ENCODE results near the gene S1PR3. TPM values are rescaled to one million over a fixed set of nuclear protein-coding genes. Genes with fewer than 3 reads are reported as not detected.

S1PR3 gene
- total RNA-seq, 4 donors from 2014 or later: 5.6 to 8.1 (median 6.0) TPM

DNA sequence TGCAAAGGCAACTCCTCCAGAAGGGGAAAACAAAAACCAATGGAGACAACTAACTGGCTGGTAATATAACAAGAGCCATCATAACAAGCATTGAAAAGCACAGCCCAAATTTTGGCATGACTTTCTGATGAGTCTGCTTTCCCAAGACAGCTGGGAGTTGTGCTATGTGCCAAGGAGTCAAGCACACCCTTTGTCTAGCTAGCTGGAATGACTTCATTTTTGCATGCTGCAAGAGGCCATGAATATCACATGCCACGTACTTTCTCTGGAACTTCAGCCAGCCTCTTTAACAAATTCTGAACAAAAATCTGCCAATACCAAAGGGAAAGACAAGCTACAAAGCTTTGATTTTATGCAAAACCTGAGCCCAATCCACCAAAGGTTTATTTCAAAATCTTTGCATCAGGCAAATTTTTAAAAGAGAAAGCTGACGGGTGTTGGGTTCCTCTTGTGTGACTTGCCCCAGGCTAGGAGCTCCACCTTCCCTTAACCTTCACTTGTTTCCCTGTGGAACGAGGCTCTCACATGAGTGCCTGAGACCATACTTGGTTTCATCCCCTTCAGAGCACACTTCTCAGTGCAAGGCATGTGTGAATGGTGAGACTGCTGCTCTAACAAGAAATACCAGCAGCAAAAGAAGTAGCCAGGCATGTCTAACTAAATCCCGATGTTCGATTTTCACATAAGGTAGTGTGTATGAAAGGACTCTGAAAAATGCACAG lies 47.3 kb downstream of the S1PR3 start:
- 40 to 42% methylated on average over 5 of the region's 5 CpGs for WGBS, 2 donors
- no peaks in the 10 kb centered on the region for H3K36me3 ChIP-seq
- H3K4me3 ChIP-seq (replicated peaks in 1 of 3): no peak overlapping the region
- intact Hi-C loops (cut with DNase I): no loop called here
- peaks cover 7 to 23% of the 10 kb centered on the region in 2 donors for H3K4me1 ChIP-seq
- no peak for TF ChIP-seq POLR2A (IDR thresholded peaks at IDR 0.05)
- TF ChIP-seq, protein P1, sequence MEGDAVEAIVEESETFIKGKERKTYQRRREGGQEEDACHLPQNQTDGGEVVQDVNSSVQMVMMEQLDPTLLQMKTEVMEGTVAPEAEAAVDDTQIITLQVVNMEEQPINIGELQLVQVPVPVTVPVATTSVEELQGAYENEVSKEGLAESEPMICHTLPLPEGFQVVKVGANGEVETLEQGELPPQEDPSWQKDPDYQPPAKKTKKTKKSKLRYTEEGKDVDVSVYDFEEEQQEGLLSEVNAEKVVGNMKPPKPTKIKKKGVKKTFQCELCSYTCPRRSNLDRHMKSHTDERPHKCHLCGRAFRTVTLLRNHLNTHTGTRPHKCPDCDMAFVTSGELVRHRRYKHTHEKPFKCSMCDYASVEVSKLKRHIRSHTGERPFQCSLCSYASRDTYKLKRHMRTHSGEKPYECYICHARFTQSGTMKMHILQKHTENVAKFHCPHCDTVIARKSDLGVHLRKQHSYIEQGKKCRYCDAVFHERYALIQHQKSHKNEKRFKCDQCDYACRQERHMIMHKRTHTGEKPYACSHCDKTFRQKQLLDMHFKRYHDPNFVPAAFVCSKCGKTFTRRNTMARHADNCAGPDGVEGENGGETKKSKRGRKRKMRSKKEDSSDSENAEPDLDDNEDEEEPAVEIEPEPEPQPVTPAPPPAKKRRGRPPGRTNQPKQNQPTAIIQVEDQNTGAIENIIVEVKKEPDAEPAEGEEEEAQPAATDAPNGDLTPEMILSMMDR (IDR thresholded peaks at IDR 0.05): no peak
- H3K27me3 ChIP-seq: no peaks in the 10 kb centered on the region
- no peaks in the 10 kb centered on the region for H3K9me3 ChIP-seq
- H3K27ac ChIP-seq: no peak overlapping the region
- peak in 1 of 2 donors; percentile 21 for DNase-seq

DNA sequence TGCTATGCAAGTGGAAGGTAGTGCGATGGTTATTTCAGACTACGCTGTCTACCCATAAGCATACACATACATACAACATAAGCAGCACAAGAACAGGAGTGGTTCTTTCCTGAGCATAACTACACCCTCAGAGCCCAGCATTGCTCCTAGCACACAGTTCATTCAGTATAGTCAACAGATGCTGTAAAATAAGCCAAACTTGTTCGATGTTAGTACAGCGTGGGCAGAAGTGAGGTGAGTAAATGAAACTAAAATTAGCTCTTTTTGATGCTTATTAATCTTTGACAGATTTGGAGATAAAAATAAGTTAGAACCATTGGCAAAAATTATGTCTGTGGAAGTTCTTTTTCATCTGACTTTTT lies 47.8 kb downstream of the S1PR3 start:
- DNase-seq: no peak
- Histone ChIP-seq H3K9me3 (no peaks in the 10 kb centered on the region), H3K27ac (no peak overlapping the region), H3K36me3 (no peaks in the 10 kb centered on the region), H3K27me3 (no peaks in the 10 kb centered on the region), H3K4me1 (peaks cover 7 to 23% of the 10 kb centered on the region in 2 donors), H3K4me3 (replicated peaks in 1 of 3) (no peak overlapping the region)
- 74 to 82% methylated on average over 4 of the region's 4 CpGs for WGBS, 2 donors
- TF ChIP-seq, protein P1 (IDR thresholded peaks at IDR 0.05): no peak
- no peak for TF ChIP-seq POLR2A (IDR thresholded peaks at IDR 0.05)
- intact Hi-C loops (cut with DNase I): no loop called here

DNA sequence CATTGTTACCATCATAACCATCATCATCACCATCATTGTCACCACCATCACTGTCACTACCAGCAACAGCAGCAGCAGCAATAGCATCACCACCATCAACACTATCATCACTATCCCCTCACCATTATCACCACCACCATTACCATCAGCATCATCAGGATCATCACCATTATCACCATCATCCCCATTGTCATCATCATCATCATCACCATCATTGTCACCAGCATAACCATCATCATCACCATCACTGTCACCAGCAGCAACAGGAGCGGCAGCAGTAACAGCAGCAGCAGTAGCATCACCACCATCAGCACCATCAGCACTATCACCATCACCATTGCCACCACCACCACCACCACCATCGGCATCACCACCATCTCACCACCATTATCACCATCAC lies 48.4 kb downstream of the S1PR3 start:
- H3K36me3 ChIP-seq: no peaks in the 10 kb centered on the region
- H3K27me3 ChIP-seq: no peaks in the 10 kb centered on the region
- no peaks in the 10 kb centered on the region for H3K9me3 ChIP-seq
- H3K4me3 ChIP-seq (replicated peaks in 1 of 3): no peak overlapping the region
- whole genome bisulfite sequencing, 2 donors: 92 to 96% methylated on average over 2 of the region's 2 CpGs
- peaks cover 7 to 23% of the 10 kb centered on the region in 2 donors for H3K4me1 ChIP-seq
- intact Hi-C loops (cut with DNase I): no loop called here
- H3K27ac ChIP-seq: no peak overlapping the region
- no peak for TF ChIP-seq POLR2A (IDR thresholded peaks at IDR 0.05)
- TF ChIP-seq, protein P1 (IDR thresholded peaks at IDR 0.05): no peak
- no peak for DNase-seq

DNA sequence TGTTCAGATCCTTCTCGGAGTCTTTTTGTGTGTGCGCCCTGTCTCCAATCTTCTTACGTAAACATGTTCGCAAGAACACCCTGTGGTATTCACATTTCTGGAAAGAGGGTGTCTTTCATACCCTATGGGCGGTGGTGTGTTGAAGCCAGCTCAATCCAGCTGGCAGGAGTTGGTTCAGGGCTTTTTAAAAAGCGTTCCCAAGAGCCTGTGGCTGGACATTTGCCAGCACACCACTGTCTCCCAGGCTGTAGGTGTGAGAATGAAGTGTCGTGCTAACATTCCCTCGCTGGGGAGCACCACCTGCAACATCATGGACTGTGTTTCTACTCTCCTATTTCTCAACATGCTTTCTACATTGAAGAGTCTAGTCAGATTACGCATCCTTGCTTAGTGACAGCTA lies 51.7 kb downstream of the S1PR3 start:
- Histone ChIP-seq H3K36me3 (no peaks in the 10 kb centered on the region), H3K9me3 (no peaks in the 10 kb centered on the region), H3K4me1 (peaks cover 7 to 22% of the 10 kb centered on the region in 2 donors), H3K4me3 (replicated peaks in 1 of 3) (no peak overlapping the region), H3K27ac (peak overlapping the region in 2 of 3 donors; percentile 45 to 59), H3K27me3 (no peaks in the 10 kb centered on the region)
- intact Hi-C loops (cut with DNase I): no loop called here
- whole genome bisulfite sequencing, 2 donors: 41 to 53% methylated on average over 8 to 9 of the region's 9 CpGs
- peak; percentile 85 to 88 for DNase-seq
- TF ChIP-seq, protein P1 (IDR thresholded peaks at IDR 0.05): no peak
- TF ChIP-seq POLR2A (IDR thresholded peaks at IDR 0.05): no peak

DNA sequence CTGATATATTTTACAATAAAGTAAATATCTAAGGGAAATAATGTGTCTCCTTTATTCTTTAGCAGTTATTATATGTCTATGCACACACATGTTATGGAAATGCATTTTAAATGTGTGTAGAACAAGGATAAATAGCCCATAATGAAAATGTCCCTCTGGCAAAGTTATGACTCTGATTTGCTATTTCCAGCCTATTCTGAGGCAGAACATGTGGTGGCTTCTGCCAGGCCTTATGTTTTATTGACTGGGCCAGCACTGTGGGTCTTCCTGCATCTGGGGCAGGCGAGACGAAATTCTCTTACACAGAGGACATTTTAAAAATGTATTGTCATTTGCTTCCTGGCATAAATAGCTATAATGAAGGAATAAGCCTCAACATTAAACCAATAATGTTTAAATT lies 52.8 kb downstream of the S1PR3 start:
- no peak overlapping the region for H3K4me3 ChIP-seq (replicated peaks in 1 of 3)

More for the DNA sequence above, 52.8 kb downstream of the S1PR3 start:
- H3K27ac ChIP-seq: no peak overlapping the region
- DNase-seq: no peak
- TF ChIP-seq, protein P1 (IDR thresholded peaks at IDR 0.05): no peak
- no peak for TF ChIP-seq POLR2A (IDR thresholded peaks at IDR 0.05)
- no peaks in the 10 kb centered on the region for H3K36me3 ChIP-seq
- H3K9me3 ChIP-seq: no peaks in the 10 kb centered on the region
- intact Hi-C loops (cut with DNase I): no loop called here
- 91 to 95% methylated on average over 2 of the region's 2 CpGs for WGBS, 2 donors
- peaks cover 7 to 12% of the 10 kb centered on the region in 2 donors for H3K4me1 ChIP-seq
- no peaks in the 10 kb centered on the region for H3K27me3 ChIP-seq

Measured in thyroid gland (tissue), 4 donors.